ENCODE data around the gene TRPM8.

DNA sequence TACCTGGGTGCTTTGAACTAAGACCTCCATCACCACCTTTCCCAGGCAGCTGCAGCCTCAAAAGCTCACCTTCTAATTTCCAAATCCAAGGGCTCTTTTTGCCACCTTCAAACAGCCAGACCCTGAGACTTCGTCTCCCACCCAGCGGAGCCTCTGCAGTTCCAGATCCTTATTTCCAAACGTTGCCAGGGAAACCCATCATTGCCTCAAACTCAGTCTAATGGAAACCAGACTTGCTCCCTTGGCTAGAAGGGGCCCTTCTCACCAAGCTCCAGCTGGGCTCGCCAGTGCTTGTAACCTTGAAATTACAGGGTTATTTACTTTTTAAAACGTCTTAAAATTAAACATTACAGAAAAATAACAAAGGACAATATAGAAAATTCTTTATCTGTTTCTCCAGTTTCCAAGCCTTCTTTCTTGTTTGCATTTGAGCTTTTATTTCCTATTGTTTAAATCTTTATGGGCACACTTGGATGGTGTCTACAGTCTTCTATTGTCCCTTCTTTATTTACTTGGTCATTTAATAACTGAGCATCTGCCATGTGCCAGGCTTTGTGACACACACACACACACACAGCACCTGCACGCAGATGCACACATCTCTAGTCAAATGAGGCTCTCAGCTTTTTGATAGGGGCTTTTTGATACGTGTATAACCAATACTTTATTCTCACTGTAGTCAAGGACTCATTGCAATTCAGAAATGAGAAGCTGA, 36.1 kb downstream of the TRPM8 start:
- TF ChIP-seq, protein P1, sequence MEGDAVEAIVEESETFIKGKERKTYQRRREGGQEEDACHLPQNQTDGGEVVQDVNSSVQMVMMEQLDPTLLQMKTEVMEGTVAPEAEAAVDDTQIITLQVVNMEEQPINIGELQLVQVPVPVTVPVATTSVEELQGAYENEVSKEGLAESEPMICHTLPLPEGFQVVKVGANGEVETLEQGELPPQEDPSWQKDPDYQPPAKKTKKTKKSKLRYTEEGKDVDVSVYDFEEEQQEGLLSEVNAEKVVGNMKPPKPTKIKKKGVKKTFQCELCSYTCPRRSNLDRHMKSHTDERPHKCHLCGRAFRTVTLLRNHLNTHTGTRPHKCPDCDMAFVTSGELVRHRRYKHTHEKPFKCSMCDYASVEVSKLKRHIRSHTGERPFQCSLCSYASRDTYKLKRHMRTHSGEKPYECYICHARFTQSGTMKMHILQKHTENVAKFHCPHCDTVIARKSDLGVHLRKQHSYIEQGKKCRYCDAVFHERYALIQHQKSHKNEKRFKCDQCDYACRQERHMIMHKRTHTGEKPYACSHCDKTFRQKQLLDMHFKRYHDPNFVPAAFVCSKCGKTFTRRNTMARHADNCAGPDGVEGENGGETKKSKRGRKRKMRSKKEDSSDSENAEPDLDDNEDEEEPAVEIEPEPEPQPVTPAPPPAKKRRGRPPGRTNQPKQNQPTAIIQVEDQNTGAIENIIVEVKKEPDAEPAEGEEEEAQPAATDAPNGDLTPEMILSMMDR (IDR thresholded peaks at IDR 0.05), result no peak
- TF ChIP-seq POLR2A (IDR thresholded peaks at IDR 0.05), result no peak
- no peak for TF ChIP-seq EP300 (IDR thresholded peaks at IDR 0.05)

All from ovary (tissue), 3 donors.